ENCODE data around the gene CASQ2. TPM values are rescaled to one million over a fixed set of nuclear protein-coding genes. Genes with fewer than 3 reads are reported as not detected.

Gene CASQ2
- total and polyA plus RNA-seq, 2 of the 4 experiments (the other 2 are of a cell fraction) = not detected

DNA sequence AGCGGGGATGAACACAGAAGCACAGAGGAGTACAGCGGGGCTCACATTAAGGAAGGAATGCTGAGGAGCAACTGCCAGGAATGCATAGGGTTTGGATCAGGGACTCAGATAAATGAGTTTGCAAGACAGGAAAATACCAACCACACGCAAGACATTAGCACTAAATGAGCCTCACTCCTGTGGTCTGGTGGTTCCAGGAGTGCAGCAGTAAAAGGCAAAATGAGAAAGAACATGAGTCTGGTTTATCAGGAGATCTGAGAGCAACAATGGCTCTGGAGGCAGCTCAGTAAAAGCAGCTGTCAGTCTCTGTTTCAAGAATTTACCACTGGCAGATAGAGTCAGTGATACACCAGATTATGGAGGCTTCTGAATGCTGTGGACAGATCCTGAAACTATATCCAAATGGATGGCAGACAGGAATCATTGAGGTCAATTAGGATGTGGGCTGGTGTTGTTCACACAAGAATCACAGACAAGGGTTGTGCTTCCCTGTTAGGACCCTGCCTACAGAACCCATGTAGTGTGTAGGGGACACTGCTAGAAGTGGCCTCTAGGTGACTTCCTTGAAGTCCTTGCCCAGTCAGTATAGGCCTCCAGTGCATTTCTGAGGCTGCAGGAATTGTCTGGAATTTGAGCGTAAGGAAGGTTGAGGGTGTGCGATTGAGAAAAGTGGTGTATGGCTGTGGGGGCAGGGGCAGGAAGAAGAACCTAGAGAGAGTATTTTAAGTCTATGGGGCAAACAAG, 50.3 kb downstream of the CASQ2 start:
- Histone ChIP-seq H4K91ac (ENCODE audit: insufficient read depth, low read depth, low read length) (no peak overlapping the region), H3K79me1 (ENCODE audit: low read depth in 1 of 2, low read length in 2 of 2) (no peaks in the 10 kb centered on the region), H2AK5ac (ENCODE audit: low read depth, low read length) (no peak overlapping the region), H3K36me3 (ENCODE audit: control insufficient read depth, insufficient read depth, low read length) (no peaks in the 10 kb centered on the region), H4K20me1 (ENCODE audit: insufficient read depth, low read length) (no peaks in the 10 kb centered on the region), H3K9ac (ENCODE audit: low read depth, low read length) (no peak overlapping the region), H3K4me3 (ENCODE audit: insufficient read depth, low read depth, low read length) (no peak overlapping the region), H2AK9ac (replicated peaks; ENCODE audit: low read depth, low read length, poor library complexity) (no peak overlapping the region), H3K56ac (ENCODE audit: extremely low read depth, insufficient read depth, low read length) (no peak overlapping the region), H2BK20ac (ENCODE audit: low read depth, low read length) (no peak overlapping the region), H3K14ac (replicated peaks; ENCODE audit: low read depth, low read length) (no peak overlapping the region), H3K9me3 (ENCODE audit: control insufficient read depth, insufficient read depth, low read length) (no peaks in the 10 kb centered on the region), H2AFZ (replicated peaks; ENCODE audit: low read length, poor library complexity) (no peak overlapping the region), H4K8ac (ENCODE audit: low read depth in 2 of 2, low read length in 2 of 2) (no peak overlapping the region), H2BK15ac (ENCODE audit: low read depth, low read length) (no peak overlapping the region), H3K4ac (ENCODE audit: low read depth, low read length) (no peak overlapping the region), H4K5ac (ENCODE audit: low read depth, low read length) (no peak overlapping the region), H3K23ac (ENCODE audit: low read depth, low read length) (no peak overlapping the region), H2BK5ac (ENCODE audit: low read depth, low read length, poor library complexity, severe bottlenecking) (no peak overlapping the region), H2BK120ac (ENCODE audit: low read depth, low read length) (no peak overlapping the region), H3K18ac (ENCODE audit: low read depth, low read length) (no peak overlapping the region), H3K9me1 (ENCODE audit: insufficient read depth, low read length) (no peaks in the 10 kb centered on the region), H3K4me2 (ENCODE audit: low read depth, low read length) (no peak overlapping the region), H3K27me3 (ENCODE audit: control insufficient read depth, insufficient read depth, low read length) (peaks cover 24% of the 10 kb centered on the region), H3K27ac (ENCODE audit: insufficient read depth, low read length) (no peak overlapping the region), H3K4me1 (ENCODE audit: control insufficient read depth, insufficient read depth, low read length) (no peaks in the 10 kb centered on the region)
- no peak for TF ChIP-seq RFX5 (IDR thresholded peaks at IDR 0.05; ENCODE audit: low read depth, low read length)
- TF ChIP-seq MAZ (IDR thresholded peaks at IDR 0.05; ENCODE audit: borderline replicate concordance, low read depth, low read length) = no peak
- TF ChIP-seq FOS (IDR thresholded peaks at IDR 0.05; ENCODE audit: low read depth, low read length) = no peak
- TF ChIP-seq CTCF (conservative IDR thresholded peaks at IDR 0.05; ENCODE audit: low read depth, low read length) = no peak
- no peak for TF ChIP-seq MAFK (IDR thresholded peaks at IDR 0.05; ENCODE audit: low read depth, low read length)
- TF ChIP-seq RCOR1 (IDR thresholded peaks at IDR 0.05; ENCODE audit: insufficient replicate concordance, low read length) = no peak
- no peak for TF ChIP-seq CHD1 (IDR thresholded peaks at IDR 0.05; ENCODE audit: low read depth, low read length)
- TF ChIP-seq, protein P1, sequence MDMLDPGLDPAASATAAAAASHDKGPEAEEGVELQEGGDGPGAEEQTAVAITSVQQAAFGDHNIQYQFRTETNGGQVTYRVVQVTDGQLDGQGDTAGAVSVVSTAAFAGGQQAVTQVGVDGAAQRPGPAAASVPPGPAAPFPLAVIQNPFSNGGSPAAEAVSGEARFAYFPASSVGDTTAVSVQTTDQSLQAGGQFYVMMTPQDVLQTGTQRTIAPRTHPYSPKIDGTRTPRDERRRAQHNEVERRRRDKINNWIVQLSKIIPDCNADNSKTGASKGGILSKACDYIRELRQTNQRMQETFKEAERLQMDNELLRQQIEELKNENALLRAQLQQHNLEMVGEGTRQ (IDR thresholded peaks at IDR 0.05; ENCODE audit: low read depth, low read length) = no peak
- no peak for TF ChIP-seq SMC3 (IDR thresholded peaks at IDR 0.05; ENCODE audit: low read depth, low read length)
- no peak for TF ChIP-seq MXI1 (IDR thresholded peaks at IDR 0.05; ENCODE audit: borderline replicate concordance, low read depth, low read length)
- no peak for TF ChIP-seq RAD21 (IDR thresholded peaks at IDR 0.05; ENCODE audit: low read length)
- TF ChIP-seq ELK1 (IDR thresholded peaks at IDR 0.05; ENCODE audit: borderline replicate concordance, low read depth, low read length) = no peak
- TF ChIP-seq NFE2L2 (IDR thresholded peaks at IDR 0.05; ENCODE audit: low read depth, low read length) = no peak
- no peak for TF ChIP-seq CEBPB (IDR thresholded peaks at IDR 0.05; ENCODE audit: low read depth, low read length)
- TF ChIP-seq BHLHE40 (IDR thresholded peaks at IDR 0.05; ENCODE audit: low read depth, low read length) = no peak
- TF ChIP-seq POLR2A (IDR thresholded peaks at IDR 0.05; ENCODE audit: low read depth, low read length) = no peak
- in situ Hi-C loops (cut with MboI; ENCODE audit: low sequenced_read_pairs) = no loop called here
- ChIA-PET CTCF (interaction anchor here (1.5 to 2.0 kb wide), 3 partner anchors 12 to 53 kb away, joined by 5 to 7 read pairs (median 6); no protein-coding TSS in a partner anchor), POLR2A (ENCODE audit: unreplicated experiment) (no interaction called here)
- no peak for DNase-seq
- dilution Hi-C loops (cut with HindIII; ENCODE audit: low sequenced_read_pairs, unreplicated experiment) = no loop called here
- WGBS, 2 experiments (ENCODE audit: extremely low coverage in 2 of 2, insufficient read length in 1 of 2) = 90 to 100% methylated on average over 2 of the region's 5 CpGs
- no peak for ATAC-seq (ENCODE audit: low read depth)
- intact Hi-C loops (cut with micrococcal nuclease) = no loop called here
- no TSS peak for BruUV-seq (replicated peaks)

Data from IMR-90 (cell line).